CD4-positive, alpha-beta T cell (primary cell): ENCODE measurements around the gene DR1. TPM values are rescaled to one million over a fixed set of nuclear protein-coding genes. Genes with fewer than 3 reads are reported as not detected.

Experiments
- ATAC-seq: fragments of 200-7000 bp; cut with Tn5 transposase; one replicate; pipeline ENCODE4 v1.10.0; 2022; ENCODE audit warnings: mild to moderate bottlenecking; ENCODE audit not compliant: poor library complexity
- CTCF ChIA-PET: fragments of 350-600 bp; sonication (Branson Sonifier 250); formaldehyde crosslinking; loops from one replicate; lab custom pipeline; 2021; ENCODE audit warnings: antibody characterized with exemption, inconsistent platforms; lab: Charles Lee
- POLR2A ChIA-PET: fragments of 350-600 bp; sonication (Branson Sonifier 250); formaldehyde crosslinking; loops from one replicate; lab custom pipeline; 2021; ENCODE audit warnings: antibody characterized with exemption, inconsistent platforms; lab: Charles Lee
- DNase-seq, 14 experiments: peaks; one replicate each; pipeline ENCODE4 v3.0.0-alpha.2; 2013 to 2020; ENCODE audit warnings: mixed read lengths in 2 of 14
- H3K27ac ChIP-seq, 2 donors: one replicate each; pipeline versions ENCODE4 v1.5.1 to v1.7.0; 2013; ENCODE audit warnings: low read length in 2 of 2, low read depth in 1 of 2, mild to moderate bottlenecking in 1 of 2
- H3K27me3 ChIP-seq, 2 experiments: 1 replicate in 1 of 2; 2 replicates in 1 of 2; pipeline versions ENCODE4 v1.6.1 to v1.7.0; 2013; ENCODE audit warnings: low read length in 2 of 2, control low read depth in 1 of 2, mild to moderate bottlenecking in 1 of 2, moderate library complexity in 1 of 2; ENCODE audit not compliant: insufficient read depth in 2 of 2, control insufficient read depth in 1 of 2
- H3K36me3 ChIP-seq: one replicate; pipeline ENCODE4 v1.6.1; 2013; ENCODE audit warnings: low read length, control low read depth; ENCODE audit not compliant: insufficient read depth
- H3K4me1 ChIP-seq: one replicate; pipeline ENCODE4 v1.6.1; 2013; ENCODE audit warnings: low read length, control low read depth; ENCODE audit not compliant: insufficient read depth
- H3K4me3 ChIP-seq: one replicate; pipeline ENCODE4 v1.5.1; 2013; ENCODE audit warnings: mild to moderate bottlenecking, low read length, moderate library complexity
- H3K9me3 ChIP-seq, 2 experiments: 1 replicate in 1 of 2; 2 replicates in 1 of 2; pipeline versions ENCODE4 v1.6.1 to v1.7.0; 2013; ENCODE audit warnings: low read length in 2 of 2, mild to moderate bottlenecking in 2 of 2, control low read depth in 1 of 2, moderate library complexity in 1 of 2; ENCODE audit not compliant: control insufficient read depth in 1 of 2, insufficient read depth in 1 of 2
- H3K27ac Mint-ChIP-seq: one replicate; pipeline ENCODE4 v1.8.0; 2020; ENCODE audit warnings: mixed read lengths
- H3K27me3 Mint-ChIP-seq: one replicate; pipeline ENCODE4 v1.8.0; 2021; ENCODE audit warnings: mixed read lengths
- H3K36me3 Mint-ChIP-seq: one replicate; pipeline ENCODE4 v1.8.0; 2021; ENCODE audit warnings: low read depth, mixed read lengths
- H3K4me1 Mint-ChIP-seq: one replicate; pipeline ENCODE4 v1.8.0; 2021; ENCODE audit warnings: low read depth, mixed read lengths
- H3K4me3 Mint-ChIP-seq: one replicate; pipeline ENCODE4 v1.8.0; 2020; ENCODE audit warnings: mild to moderate bottlenecking, mixed read lengths
- H3K9me3 Mint-ChIP-seq: one replicate; pipeline ENCODE4 v1.8.0; 2020; ENCODE audit warnings: mixed read lengths
- intact Hi-C, 2 experiments: fragments of 100-400 bp; cut with DNase I in 1 of 2; cut with micrococcal nuclease in 1 of 2; formaldehyde crosslinking; loops; one replicate each; pipeline versions ENCODE4 v1.15.1 to v1.9.0; 2023 to 2025; cut with DNase I, micrococcal nuclease
- total RNA-seq, 174 experiments: library from RNA in 2 of 174; stranded (reverse) in 2 of 174; gene quantifications; one replicate each; pipeline ENCODE4 v1.2.3 and lab custom pipeline; 2021 to 2026
- TF ChIP-seq, protein P1 (sequence below): fragments of 200-600 bp; IDR thresholded peaks from one replicate; pipeline ENCODE4 v1.8.0; 2022; ENCODE audit warnings: antibody characterized with exemption, mild to moderate bottlenecking

Gene DR1
- total RNA-seq, 2 experiments from 2014 or later, result 51.4 to 54.4 TPM

- Mint-ChIP-seq H3K27ac (peak overlapping the region; percentile 10), H3K4me1 (peaks cover 75% of the 10 kb centered on the region), H3K9me3 (no peaks in the 10 kb centered on the region), H3K4me3 (no peak overlapping the region), H3K36me3 (peaks cover 76% of the 10 kb centered on the region), H3K27me3 (no peaks in the 10 kb centered on the region)
- Histone ChIP-seq H3K36me3 (peaks cover 46% of the 10 kb centered on the region), H3K27me3 (no peaks in the 10 kb centered on the region), H3K4me1 (peaks cover 22% of the 10 kb centered on the region), H3K4me3 (no peak overlapping the region), H3K27ac (no peak overlapping the region), H3K9me3 (no peaks in the 10 kb centered on the region)
- intact Hi-C loops, result no loop called here
- POLR2A ChIA-PET, result no interaction called here
- TF ChIP-seq, protein P1, sequence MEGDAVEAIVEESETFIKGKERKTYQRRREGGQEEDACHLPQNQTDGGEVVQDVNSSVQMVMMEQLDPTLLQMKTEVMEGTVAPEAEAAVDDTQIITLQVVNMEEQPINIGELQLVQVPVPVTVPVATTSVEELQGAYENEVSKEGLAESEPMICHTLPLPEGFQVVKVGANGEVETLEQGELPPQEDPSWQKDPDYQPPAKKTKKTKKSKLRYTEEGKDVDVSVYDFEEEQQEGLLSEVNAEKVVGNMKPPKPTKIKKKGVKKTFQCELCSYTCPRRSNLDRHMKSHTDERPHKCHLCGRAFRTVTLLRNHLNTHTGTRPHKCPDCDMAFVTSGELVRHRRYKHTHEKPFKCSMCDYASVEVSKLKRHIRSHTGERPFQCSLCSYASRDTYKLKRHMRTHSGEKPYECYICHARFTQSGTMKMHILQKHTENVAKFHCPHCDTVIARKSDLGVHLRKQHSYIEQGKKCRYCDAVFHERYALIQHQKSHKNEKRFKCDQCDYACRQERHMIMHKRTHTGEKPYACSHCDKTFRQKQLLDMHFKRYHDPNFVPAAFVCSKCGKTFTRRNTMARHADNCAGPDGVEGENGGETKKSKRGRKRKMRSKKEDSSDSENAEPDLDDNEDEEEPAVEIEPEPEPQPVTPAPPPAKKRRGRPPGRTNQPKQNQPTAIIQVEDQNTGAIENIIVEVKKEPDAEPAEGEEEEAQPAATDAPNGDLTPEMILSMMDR, result no peak
- ATAC-seq (no peak), DNase-seq (peak in 1 of 14 experiments; percentile 9)
- CTCF ChIA-PET, result interaction anchor here (1.3 kb wide), 1 partner anchor 49 kb away, joined by 7 read pairs; no protein-coding TSS in a partner anchor
Observed at GRCh38 chr1:93353286-93353685, 7.6 kb downstream of the DR1 start.

GRCh38 chr1:93354749-93355148 lies 9.0 kb downstream of the DR1 start:
- Mint-ChIP-seq H3K27ac (no peak overlapping the region), H3K9me3 (no peaks in the 10 kb centered on the region), H3K36me3 (peaks cover 82% of the 10 kb centered on the region), H3K4me1 (peaks cover 75% of the 10 kb centered on the region), H3K4me3 (peak overlapping the region; percentile 7), H3K27me3 (no peaks in the 10 kb centered on the region)
- no peaks in the 10 kb centered on the region for H3K27me3 ChIP-seq
- DNase-seq (no peak), ATAC-seq (no peak)
- peaks cover 59% of the 10 kb centered on the region for H3K36me3 ChIP-seq
- no peak overlapping the region for H3K4me3 ChIP-seq
- ChIA-PET CTCF (interaction anchor here (1.3 kb wide), 1 partner anchor 50 kb away, joined by 7 read pairs; no protein-coding TSS in a partner anchor), POLR2A (interaction anchor here (0.9 kb wide), 1 partner anchor 10 kb away, joined by 4 read pairs; no protein-coding TSS in a partner anchor)
- intact Hi-C loops, result no loop called here
- TF ChIP-seq, protein P1, result no peak
- no peaks in the 10 kb centered on the region for H3K9me3 ChIP-seq
- H3K27ac ChIP-seq, result no peak overlapping the region
- peaks cover 24% of the 10 kb centered on the region for H3K4me1 ChIP-seq

DNA sequence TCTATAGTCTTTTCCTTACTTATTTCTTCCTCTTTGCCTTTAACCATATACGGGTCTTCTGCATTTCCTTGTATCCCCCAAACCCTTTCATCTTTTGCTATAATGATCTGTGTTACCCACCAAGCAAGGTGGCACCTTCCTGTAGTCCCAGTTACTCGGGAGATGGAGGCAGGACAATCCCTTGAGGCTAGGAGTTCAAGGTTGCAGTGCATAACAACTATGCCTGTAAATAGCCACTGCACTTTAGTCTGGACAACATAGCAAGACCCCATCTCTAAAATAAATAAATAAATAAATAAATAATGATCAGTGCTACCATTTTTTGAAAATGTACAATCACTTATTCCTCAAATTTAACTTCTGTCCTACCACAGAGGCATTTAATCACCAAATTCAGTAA lies 11.5 kb downstream of the DR1 start:
- ATAC-seq (no peak), DNase-seq (no peak)
- peaks cover 82% of the 10 kb centered on the region for H3K4me1 Mint-ChIP-seq
- H3K27me3 Mint-ChIP-seq, result no peaks in the 10 kb centered on the region
- Histone ChIP-seq H3K27me3 (no peaks in the 10 kb centered on the region), H3K9me3 (no peaks in the 10 kb centered on the region), H3K27ac (no peak overlapping the region), H3K36me3 (peaks cover 78% of the 10 kb centered on the region), H3K4me1 (peaks cover 16% of the 10 kb centered on the region), H3K4me3 (no peak overlapping the region)
- intact Hi-C loops, result no loop called here
- ChIA-PET CTCF (interaction anchor here (1.1 kb wide), 1 partner anchor 11 kb away, joined by 3 read pairs; the partner anchor contains the start of gene DR1), POLR2A (no interaction called here)
- H3K4me3 Mint-ChIP-seq, result no peak overlapping the region
- peaks cover 100% of the 10 kb centered on the region for H3K36me3 Mint-ChIP-seq
- H3K9me3 Mint-ChIP-seq, result no peaks in the 10 kb centered on the region
- TF ChIP-seq, protein P1, result no peak
- H3K27ac Mint-ChIP-seq, result no peak overlapping the region
